HEK293T (cell line): ENCODE data around the gene STN1.

Experiments
- SP1 ChIP-seq: fragments of 450-650 bp; IDR thresholded peaks from 2 replicates; pipeline ENCODE4 v1.6.1; 2017
- TARDBP ChIP-seq: fragments of 450-650 bp; IDR thresholded peaks from 2 replicates; pipeline ENCODE4 v1.6.1; 2016

DNA sequence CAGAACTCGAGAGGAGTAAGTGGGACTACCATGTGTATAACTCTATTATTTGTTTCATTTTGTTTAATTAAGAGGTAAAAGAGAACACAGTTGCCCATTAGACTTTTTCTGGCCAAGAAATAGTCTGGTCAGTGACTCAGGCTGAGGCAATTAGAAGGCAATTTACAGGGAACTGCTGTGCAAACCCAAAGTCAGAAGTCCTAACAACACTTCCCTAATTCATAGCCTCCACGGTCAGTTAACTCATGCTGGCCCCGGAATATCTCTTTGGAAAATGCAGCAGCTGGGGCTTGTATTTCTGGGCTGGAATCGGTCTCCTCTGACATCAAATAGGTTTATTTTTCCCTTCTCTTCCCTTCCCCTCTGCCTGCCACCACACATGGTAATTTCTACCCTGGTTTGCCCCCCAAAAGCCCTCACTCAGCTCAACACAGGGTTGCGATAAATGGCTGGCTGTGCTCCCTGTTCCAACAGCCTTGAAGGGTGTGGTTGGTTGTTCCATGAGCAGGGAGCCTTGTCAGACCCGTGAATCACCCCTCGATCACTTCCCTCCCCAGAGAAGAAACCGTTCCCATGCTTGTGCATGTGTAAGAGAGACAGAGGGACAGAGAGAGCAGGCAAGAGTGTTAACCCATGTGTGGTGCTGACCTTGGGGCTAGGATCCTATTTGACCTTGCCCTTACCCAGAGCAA is 68.0 kb downstream of the STN1 start:
- no peak for TF ChIP-seq TARDBP
- no peak for TF ChIP-seq SP1
